Measurements from ENCODE around the gene FXYD7. TPM values are rescaled to one million over a fixed set of nuclear protein-coding genes. Genes with fewer than 3 reads are reported as not detected.

The FXYD7 gene
- total and polyA plus RNA-seq, 2 donors from 2014 or later, result 0.94 TPM; not detected in 1

DNA sequence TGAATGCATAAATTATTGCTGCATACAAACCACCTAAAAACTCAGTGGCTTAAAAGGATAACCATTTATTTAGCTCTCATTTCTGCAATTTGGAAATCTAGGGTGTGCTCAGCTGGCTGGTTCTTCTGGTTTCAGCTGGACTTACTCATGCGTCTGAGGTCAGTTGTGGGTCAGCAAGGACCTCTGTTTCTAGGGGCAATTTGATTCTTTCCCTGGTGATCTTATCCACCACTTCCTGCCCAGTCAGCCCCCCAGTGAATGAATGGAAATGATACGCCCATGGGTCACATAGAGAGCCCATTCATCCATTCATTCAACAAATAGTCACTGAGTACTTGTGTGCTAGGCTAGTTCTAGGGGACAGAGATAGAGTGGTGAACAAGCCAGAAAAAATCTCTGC is 21.4 kb downstream of the FXYD7 start:
- DNase-seq (no peak), FAIRE-seq (no peak)
- TF ChIP-seq, protein P1, sequence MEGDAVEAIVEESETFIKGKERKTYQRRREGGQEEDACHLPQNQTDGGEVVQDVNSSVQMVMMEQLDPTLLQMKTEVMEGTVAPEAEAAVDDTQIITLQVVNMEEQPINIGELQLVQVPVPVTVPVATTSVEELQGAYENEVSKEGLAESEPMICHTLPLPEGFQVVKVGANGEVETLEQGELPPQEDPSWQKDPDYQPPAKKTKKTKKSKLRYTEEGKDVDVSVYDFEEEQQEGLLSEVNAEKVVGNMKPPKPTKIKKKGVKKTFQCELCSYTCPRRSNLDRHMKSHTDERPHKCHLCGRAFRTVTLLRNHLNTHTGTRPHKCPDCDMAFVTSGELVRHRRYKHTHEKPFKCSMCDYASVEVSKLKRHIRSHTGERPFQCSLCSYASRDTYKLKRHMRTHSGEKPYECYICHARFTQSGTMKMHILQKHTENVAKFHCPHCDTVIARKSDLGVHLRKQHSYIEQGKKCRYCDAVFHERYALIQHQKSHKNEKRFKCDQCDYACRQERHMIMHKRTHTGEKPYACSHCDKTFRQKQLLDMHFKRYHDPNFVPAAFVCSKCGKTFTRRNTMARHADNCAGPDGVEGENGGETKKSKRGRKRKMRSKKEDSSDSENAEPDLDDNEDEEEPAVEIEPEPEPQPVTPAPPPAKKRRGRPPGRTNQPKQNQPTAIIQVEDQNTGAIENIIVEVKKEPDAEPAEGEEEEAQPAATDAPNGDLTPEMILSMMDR (IDR thresholded peaks at IDR 0.05; ENCODE audit: borderline replicate concordance, extremely low read depth, insufficient read depth), result no peak
- no peaks in the 10 kb centered on the region for H3K36me3 ChIP-seq (ENCODE audit: control insufficient read depth in 2 of 3, insufficient read depth in 3 of 3, low read length in 3 of 3)
- H3K27ac ChIP-seq (ENCODE audit: low read depth in 2 of 2, low read length in 2 of 2), result no peak overlapping the region
- H3K27me3 ChIP-seq (ENCODE audit: control insufficient read depth, insufficient read depth, low read length), result no peaks in the 10 kb centered on the region
- H3K4me3 ChIP-seq (ENCODE audit: low read length in 3 of 3), result no peak overlapping the region
- peaks cover 0 to 23% (median 0%) of the 10 kb centered on the region in 3 donors for H3K9me3 ChIP-seq (ENCODE audit: control insufficient read depth in 2 of 3, insufficient read depth in 1 of 3, low read length in 3 of 3)
- H3K4me1 ChIP-seq (ENCODE audit: control insufficient read depth in 2 of 3, insufficient read depth in 2 of 3, low read depth in 1 of 3, low read length in 3 of 3), result no peaks in the 10 kb centered on the region
- intact Hi-C loops (cut with DNase I), result no loop called here
- H3K9ac ChIP-seq (ENCODE audit: low read length in 3 of 3), result no peak overlapping the region

DNA sequence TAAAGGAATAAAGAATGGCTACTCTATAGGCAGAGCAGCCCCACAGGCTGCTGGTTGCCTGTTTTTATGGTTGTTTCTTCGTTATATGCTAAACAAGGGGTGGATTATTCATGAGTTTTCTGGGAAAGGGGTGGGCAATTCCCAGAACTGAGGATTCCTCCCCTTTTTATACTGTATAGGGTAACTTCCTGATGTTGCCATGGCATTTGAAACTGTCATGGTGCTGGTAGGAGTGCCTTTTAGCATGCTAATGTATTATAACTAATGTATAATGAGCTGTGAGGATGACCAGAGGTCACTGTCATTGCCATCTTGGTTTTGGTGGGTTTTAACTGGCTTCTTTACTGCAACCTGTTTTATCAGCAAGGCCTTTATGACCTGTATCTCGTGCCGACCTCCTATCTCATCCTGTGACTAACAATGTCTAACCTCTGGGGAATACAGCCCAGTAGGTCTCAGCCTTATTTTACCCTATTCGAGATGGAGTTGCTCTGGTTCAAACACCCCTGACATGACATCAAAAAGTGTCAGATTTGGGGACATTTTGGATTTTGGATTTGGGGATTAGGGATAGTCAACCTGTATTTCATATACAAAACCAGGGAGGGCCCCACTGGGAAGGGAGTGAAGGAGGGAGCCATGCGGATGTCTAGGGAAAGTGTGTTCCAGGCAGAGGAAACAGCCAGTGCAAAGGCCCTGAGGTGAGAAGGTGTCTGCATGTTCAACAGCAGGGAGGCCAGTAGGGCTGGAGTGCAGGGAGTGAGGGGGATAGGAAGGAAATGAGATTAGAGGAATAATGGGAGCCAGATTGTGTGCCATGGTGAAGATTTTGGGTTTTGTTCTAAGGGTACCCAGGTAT is 22.4 kb downstream of the FXYD7 start:
- Histone ChIP-seq H3K4me1 (ENCODE audit: control insufficient read depth in 2 of 3, insufficient read depth in 2 of 3, low read depth in 1 of 3, low read length in 3 of 3) (no peaks in the 10 kb centered on the region), H3K4me3 (ENCODE audit: low read length in 3 of 3) (no peak overlapping the region), H3K27me3 (ENCODE audit: control insufficient read depth, insufficient read depth, low read length) (no peaks in the 10 kb centered on the region), H3K36me3 (ENCODE audit: control insufficient read depth in 2 of 3, insufficient read depth in 3 of 3, low read length in 3 of 3) (no peaks in the 10 kb centered on the region), H3K9ac (ENCODE audit: low read length in 3 of 3) (no peak overlapping the region), H3K27ac (ENCODE audit: low read depth in 2 of 2, low read length in 2 of 2) (no peak overlapping the region), H3K9me3 (ENCODE audit: control insufficient read depth in 2 of 3, insufficient read depth in 1 of 3, low read length in 3 of 3) (peaks cover 0 to 23% (median 0%) of the 10 kb centered on the region in 3 donors)
- intact Hi-C loops (cut with DNase I), result no loop called here
- TF ChIP-seq, protein P1 (IDR thresholded peaks at IDR 0.05; ENCODE audit: borderline replicate concordance, extremely low read depth, insufficient read depth), result no peak
- FAIRE-seq (no peak), DNase-seq (no peak)

DNA sequence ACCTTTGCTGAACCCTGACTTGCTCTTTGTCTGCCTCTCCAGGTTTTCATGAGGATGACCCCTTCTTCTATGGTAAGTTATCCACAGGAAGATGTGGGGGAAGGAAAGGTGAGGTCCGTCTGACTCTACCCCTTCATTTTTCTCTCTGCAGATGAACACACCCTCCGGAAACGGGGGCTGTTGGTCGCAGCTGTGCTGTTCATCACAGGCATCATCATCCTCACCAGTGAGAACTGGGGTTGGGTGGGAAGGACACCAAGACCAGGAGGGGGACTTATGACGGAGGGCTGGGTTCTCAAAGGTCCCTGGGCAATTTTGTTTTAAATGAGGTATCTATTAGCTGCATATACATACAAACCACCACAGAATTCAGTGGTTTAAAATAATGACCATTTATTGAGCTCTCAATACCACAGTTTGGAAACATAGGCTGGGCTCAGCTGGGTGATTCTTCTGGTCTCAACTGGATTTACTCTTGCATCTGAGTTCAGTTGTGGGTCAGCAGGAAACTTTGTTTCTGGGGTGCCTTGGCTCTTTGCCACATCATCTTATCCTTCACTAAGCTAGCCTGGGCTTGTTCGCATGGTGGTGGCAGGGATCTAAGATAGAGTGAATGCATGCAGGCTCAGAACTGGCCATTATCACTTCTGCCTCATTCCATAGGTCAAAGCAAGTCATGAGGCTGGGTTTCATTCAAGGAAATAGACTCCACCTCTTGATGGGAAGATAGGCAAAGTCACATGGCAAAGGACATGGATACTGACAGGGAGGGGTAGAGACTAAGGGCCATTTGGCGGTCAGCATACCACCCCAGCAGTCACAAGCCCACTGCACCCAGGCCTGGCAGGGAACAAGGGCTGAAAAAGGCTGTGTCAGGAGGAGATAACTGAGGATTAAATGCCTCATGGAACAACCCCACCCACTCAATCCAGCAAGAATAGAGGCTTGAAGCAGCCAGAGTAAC is 23.3 kb downstream of the FXYD7 start:
- Histone ChIP-seq H3K9ac (ENCODE audit: low read length in 3 of 3) (no peak overlapping the region), H3K4me3 (ENCODE audit: low read length in 3 of 3) (no peak overlapping the region), H3K36me3 (ENCODE audit: control insufficient read depth in 2 of 3, insufficient read depth in 3 of 3, low read length in 3 of 3) (no peaks in the 10 kb centered on the region), H3K27me3 (ENCODE audit: control insufficient read depth, insufficient read depth, low read length) (no peaks in the 10 kb centered on the region), H3K27ac (ENCODE audit: low read depth in 2 of 2, low read length in 2 of 2) (no peak overlapping the region), H3K9me3 (ENCODE audit: control insufficient read depth in 2 of 3, insufficient read depth in 1 of 3, low read length in 3 of 3) (peaks cover 0 to 23% (median 0%) of the 10 kb centered on the region in 3 donors), H3K4me1 (ENCODE audit: control insufficient read depth in 2 of 3, insufficient read depth in 2 of 3, low read depth in 1 of 3, low read length in 3 of 3) (no peaks in the 10 kb centered on the region)
- intact Hi-C loops (cut with DNase I), result no loop called here
- DNase-seq, result no peak
- no peak for FAIRE-seq
- TF ChIP-seq, protein P1 (IDR thresholded peaks at IDR 0.05; ENCODE audit: borderline replicate concordance, extremely low read depth, insufficient read depth), result no peak

All from kidney (tissue), 14 donors.